Measurements from ENCODE around the gene L2HGDH. TPM values are rescaled to one million over a fixed set of nuclear protein-coding genes. Genes with fewer than 3 reads are reported as not detected.

The L2HGDH gene
- total RNA-seq, 4 donors from 2014 or later: 2.0 to 16.2 (median 3.9) TPM

- H3K4me3 ChIP-seq: no peak overlapping the region
- H3K27ac ChIP-seq: no peak overlapping the region
- no peaks in the 10 kb centered on the region for H3K9me3 ChIP-seq
- no peaks in the 10 kb centered on the region for H3K4me1 ChIP-seq
- DNase-seq (ENCODE audit: low spot score in 2 of 2): no peak
- peaks cover 0 to 10% (median 0%) of the 10 kb centered on the region in 3 donors for H3K36me3 ChIP-seq
- TF ChIP-seq EP300 (IDR thresholded peaks at IDR 0.05) (no peak), POLR2A (IDR thresholded peaks at IDR 0.05) (no peak)
- TF ChIP-seq, protein P1, sequence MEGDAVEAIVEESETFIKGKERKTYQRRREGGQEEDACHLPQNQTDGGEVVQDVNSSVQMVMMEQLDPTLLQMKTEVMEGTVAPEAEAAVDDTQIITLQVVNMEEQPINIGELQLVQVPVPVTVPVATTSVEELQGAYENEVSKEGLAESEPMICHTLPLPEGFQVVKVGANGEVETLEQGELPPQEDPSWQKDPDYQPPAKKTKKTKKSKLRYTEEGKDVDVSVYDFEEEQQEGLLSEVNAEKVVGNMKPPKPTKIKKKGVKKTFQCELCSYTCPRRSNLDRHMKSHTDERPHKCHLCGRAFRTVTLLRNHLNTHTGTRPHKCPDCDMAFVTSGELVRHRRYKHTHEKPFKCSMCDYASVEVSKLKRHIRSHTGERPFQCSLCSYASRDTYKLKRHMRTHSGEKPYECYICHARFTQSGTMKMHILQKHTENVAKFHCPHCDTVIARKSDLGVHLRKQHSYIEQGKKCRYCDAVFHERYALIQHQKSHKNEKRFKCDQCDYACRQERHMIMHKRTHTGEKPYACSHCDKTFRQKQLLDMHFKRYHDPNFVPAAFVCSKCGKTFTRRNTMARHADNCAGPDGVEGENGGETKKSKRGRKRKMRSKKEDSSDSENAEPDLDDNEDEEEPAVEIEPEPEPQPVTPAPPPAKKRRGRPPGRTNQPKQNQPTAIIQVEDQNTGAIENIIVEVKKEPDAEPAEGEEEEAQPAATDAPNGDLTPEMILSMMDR (IDR thresholded peaks at IDR 0.05): no peak
- WGBS, 2 donors: 47 to 53% methylated on average over 2 of the region's 2 CpGs
- H3K27me3 ChIP-seq: no peaks in the 10 kb centered on the region
Observed at GRCh38 chr14:50257732-50258131, 54.3 kb downstream of the L2HGDH start.

- Histone ChIP-seq H3K36me3 (peaks cover 0 to 18% (median 0%) of the 10 kb centered on the region in 3 donors), H3K9me3 (no peaks in the 10 kb centered on the region), H3K27ac (no peak overlapping the region), H3K4me1 (no peaks in the 10 kb centered on the region), H3K27me3 (no peaks in the 10 kb centered on the region), H3K4me3 (no peak overlapping the region)
- 95 to 97% methylated on average over 3 of the region's 3 CpGs for WGBS, 2 donors
- TF ChIP-seq, protein P1 (IDR thresholded peaks at IDR 0.05): no peak
- TF ChIP-seq POLR2A (IDR thresholded peaks at IDR 0.05) (no peak), EP300 (IDR thresholded peaks at IDR 0.05) (no peak)
- no peak for DNase-seq (ENCODE audit: low spot score in 2 of 2)
Observed at GRCh38 chr14:50254248-50254647, 57.8 kb downstream of the L2HGDH start.

- DNase-seq (ENCODE audit: low spot score in 2 of 2): no peak
- 82% methylated on average over 7 of the region's 7 CpGs for WGBS, 2 donors
- peaks cover 0 to 34% (median 0%) of the 10 kb centered on the region in 3 donors for H3K36me3 ChIP-seq
Observed at GRCh38 chr14:50249136-50249775, 62.8 kb downstream of the L2HGDH start.

GRCh38 chr14:50247245-50247644, 64.8 kb downstream of the L2HGDH start:
- WGBS, 2 donors: 73 to 75% methylated on average over 3 of the region's 3 CpGs
- Histone ChIP-seq H3K36me3 (peaks cover 0 to 27% (median 0%) of the 10 kb centered on the region in 3 donors), H3K27ac (no peak overlapping the region), H3K4me3 (no peak overlapping the region), H3K9me3 (no peaks in the 10 kb centered on the region), H3K27me3 (no peaks in the 10 kb centered on the region), H3K4me1 (no peaks in the 10 kb centered on the region)
- TF ChIP-seq EP300 (IDR thresholded peaks at IDR 0.05): no peak
- TF ChIP-seq, protein P1 (IDR thresholded peaks at IDR 0.05): no peak
- no peak for DNase-seq (ENCODE audit: low spot score in 2 of 2)

More at GRCh38 chr14:50249136-50249775, 62.8 kb downstream of the L2HGDH start:
- Histone ChIP-seq H3K4me1 (no peaks in the 10 kb centered on the region), H3K9me3 (no peaks in the 10 kb centered on the region), H3K27ac (no peak overlapping the region), H3K27me3 (no peaks in the 10 kb centered on the region), H3K4me3 (no peak overlapping the region)
- TF ChIP-seq EP300 (IDR thresholded peaks at IDR 0.05): no peak
- TF ChIP-seq POLR2A (IDR thresholded peaks at IDR 0.05): no peak
- TF ChIP-seq, protein P1 (IDR thresholded peaks at IDR 0.05): no peak

- H3K9me3 ChIP-seq: no peaks in the 10 kb centered on the region
- H3K4me1 ChIP-seq: no peaks in the 10 kb centered on the region
- H3K27ac ChIP-seq: no peak overlapping the region
- H3K4me3 ChIP-seq: no peak overlapping the region
- TF ChIP-seq EP300 (IDR thresholded peaks at IDR 0.05): no peak
- TF ChIP-seq, protein P1 (IDR thresholded peaks at IDR 0.05): no peak
- no peak for TF ChIP-seq POLR2A (IDR thresholded peaks at IDR 0.05)
- no peaks in the 10 kb centered on the region for H3K27me3 ChIP-seq
- 87 to 94% methylated on average over 5 of the region's 5 CpGs for WGBS, 2 donors
- no peak for DNase-seq (ENCODE audit: low spot score in 2 of 2)
- peaks cover 0 to 12% (median 0%) of the 10 kb centered on the region in 3 donors for H3K36me3 ChIP-seq
Observed at GRCh38 chr14:50242566-50243310, 69.3 kb downstream of the L2HGDH start.
